Nephron progenitor cell (in vitro differentiated cells): ENCODE results near the gene PEG3.

Experiments used
- DNase-seq: peaks from one replicate; pipeline ENCODE4 v3.0.0; 2021
- H3K27ac Mint-ChIP-seq: 2 replicates; pipeline ENCODE4 v1.8.0; 2021; ENCODE audit warnings: mild to moderate bottlenecking, moderate library complexity, mixed read lengths
- H3K27me3 Mint-ChIP-seq: 2 replicates; pipeline ENCODE4 v1.8.0; 2021; ENCODE audit warnings: mild to moderate bottlenecking, low read depth, mixed read lengths; ENCODE audit not compliant: poor library complexity
- H3K36me3 Mint-ChIP-seq: 2 replicates; pipeline ENCODE4 v1.8.0; 2021; ENCODE audit warnings: low read depth, mixed read lengths
- H3K4me1 Mint-ChIP-seq: 2 replicates; pipeline ENCODE4 v1.8.0; 2021; ENCODE audit warnings: mixed read lengths
- H3K4me3 Mint-ChIP-seq: 2 replicates; pipeline ENCODE4 v1.8.0; 2021; ENCODE audit warnings: mild to moderate bottlenecking, moderate library complexity, mixed read lengths
- H3K9me3 Mint-ChIP-seq: 2 replicates; pipeline ENCODE4 v1.8.0; 2021; ENCODE audit warnings: mild to moderate bottlenecking, moderate library complexity, mixed read lengths
- TF ChIP-seq, protein P1 (sequence below): fragments of 200-600 bp; sonication (generic); IDR thresholded peaks from 2 replicates; pipeline ENCODE4 v1.5.0; 2021; ENCODE audit warnings: antibody characterized with exemption

PEG3 gene

GRCh38 chr19:56842412-56842811 lies 1.9 kb upstream of the PEG3 start:
- H3K4me3 Mint-ChIP-seq, result no peak overlapping the region
- H3K27ac Mint-ChIP-seq, result no peak overlapping the region
- H3K4me1 Mint-ChIP-seq, result no peaks in the 10 kb centered on the region
- peaks cover 60% of the 10 kb centered on the region for H3K9me3 Mint-ChIP-seq
- TF ChIP-seq, protein P1, sequence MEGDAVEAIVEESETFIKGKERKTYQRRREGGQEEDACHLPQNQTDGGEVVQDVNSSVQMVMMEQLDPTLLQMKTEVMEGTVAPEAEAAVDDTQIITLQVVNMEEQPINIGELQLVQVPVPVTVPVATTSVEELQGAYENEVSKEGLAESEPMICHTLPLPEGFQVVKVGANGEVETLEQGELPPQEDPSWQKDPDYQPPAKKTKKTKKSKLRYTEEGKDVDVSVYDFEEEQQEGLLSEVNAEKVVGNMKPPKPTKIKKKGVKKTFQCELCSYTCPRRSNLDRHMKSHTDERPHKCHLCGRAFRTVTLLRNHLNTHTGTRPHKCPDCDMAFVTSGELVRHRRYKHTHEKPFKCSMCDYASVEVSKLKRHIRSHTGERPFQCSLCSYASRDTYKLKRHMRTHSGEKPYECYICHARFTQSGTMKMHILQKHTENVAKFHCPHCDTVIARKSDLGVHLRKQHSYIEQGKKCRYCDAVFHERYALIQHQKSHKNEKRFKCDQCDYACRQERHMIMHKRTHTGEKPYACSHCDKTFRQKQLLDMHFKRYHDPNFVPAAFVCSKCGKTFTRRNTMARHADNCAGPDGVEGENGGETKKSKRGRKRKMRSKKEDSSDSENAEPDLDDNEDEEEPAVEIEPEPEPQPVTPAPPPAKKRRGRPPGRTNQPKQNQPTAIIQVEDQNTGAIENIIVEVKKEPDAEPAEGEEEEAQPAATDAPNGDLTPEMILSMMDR, result no peak
- peaks cover 5% of the 10 kb centered on the region for H3K36me3 Mint-ChIP-seq
- DNase-seq, result no peak
- H3K27me3 Mint-ChIP-seq, result no peaks in the 10 kb centered on the region

DNA sequence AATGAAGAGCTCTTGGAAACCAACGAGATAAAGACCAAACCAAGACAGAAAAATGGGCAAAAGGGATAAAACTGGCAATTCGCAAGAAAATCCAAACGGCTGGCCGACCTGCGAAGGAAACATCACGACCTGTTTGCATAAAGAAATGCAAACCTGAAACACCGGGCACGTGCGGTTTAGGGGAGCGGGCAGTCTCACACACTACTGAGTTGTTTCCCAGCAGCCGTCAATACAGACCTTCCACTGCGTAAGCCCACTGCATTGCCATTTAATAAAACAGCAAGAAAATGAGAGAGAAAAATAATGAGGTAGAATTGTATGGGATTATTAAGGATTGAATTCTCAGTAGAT lies 642 bp upstream of the PEG3 start:
- no peak overlapping the region for H3K4me3 Mint-ChIP-seq
- DNase-seq, result no peak
- peaks cover 62% of the 10 kb centered on the region for H3K9me3 Mint-ChIP-seq
- no peaks in the 10 kb centered on the region for H3K4me1 Mint-ChIP-seq
- no peak overlapping the region for H3K27ac Mint-ChIP-seq
- no peaks in the 10 kb centered on the region for H3K27me3 Mint-ChIP-seq
- TF ChIP-seq, protein P1, result no peak
- peaks cover 5% of the 10 kb centered on the region for H3K36me3 Mint-ChIP-seq

GRCh38 chr19:56839652-56840450 lies 675 bp downstream of the PEG3 start:
- Mint-ChIP-seq H3K27ac (no peak overlapping the region), H3K4me1 (no peaks in the 10 kb centered on the region), H3K36me3 (peaks cover 5% of the 10 kb centered on the region), H3K9me3 (peaks cover 64% of the 10 kb centered on the region), H3K27me3 (no peaks in the 10 kb centered on the region), H3K4me3 (no peak overlapping the region)
- no peak for DNase-seq
- TF ChIP-seq, protein P1, result no peak

DNA sequence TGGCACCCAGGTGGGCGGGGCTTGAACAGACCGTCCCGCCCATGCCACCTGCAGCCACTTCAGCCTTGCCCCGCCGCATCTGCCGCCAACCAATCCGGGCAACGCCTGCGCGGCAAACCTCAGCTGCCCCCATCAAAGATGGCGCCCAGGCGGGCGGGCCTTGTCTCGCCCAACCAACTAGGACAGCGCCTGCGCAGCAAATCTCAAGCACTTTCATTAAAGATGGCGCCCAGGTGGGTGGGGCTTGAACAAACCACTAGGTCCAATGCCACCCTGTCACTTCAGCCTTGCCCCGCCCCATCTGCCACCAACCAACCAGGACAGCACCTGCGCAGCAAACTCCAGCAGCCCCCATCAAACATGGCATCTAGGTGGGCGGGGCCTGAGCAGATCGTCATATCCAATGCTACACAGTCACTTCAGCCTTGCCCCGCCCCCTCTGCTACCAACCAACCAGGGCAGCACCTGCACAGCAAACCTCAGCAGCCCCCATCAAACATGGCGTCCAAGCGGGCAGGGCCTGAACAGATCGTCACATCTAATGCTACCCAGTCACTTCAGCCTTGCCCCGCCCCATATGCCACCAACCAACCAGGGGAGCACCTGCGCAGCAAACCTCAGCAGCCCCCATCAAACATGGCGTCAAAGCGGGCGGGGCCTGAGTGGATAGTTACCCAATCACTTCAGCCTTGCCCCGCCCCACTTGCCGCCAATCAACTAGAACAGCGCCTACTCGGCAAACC lies 1.4 kb downstream of the PEG3 start:
- Mint-ChIP-seq H3K9me3 (peaks cover 72% of the 10 kb centered on the region), H3K27ac (no peak overlapping the region)
- DNase-seq, result no peak

DNA sequence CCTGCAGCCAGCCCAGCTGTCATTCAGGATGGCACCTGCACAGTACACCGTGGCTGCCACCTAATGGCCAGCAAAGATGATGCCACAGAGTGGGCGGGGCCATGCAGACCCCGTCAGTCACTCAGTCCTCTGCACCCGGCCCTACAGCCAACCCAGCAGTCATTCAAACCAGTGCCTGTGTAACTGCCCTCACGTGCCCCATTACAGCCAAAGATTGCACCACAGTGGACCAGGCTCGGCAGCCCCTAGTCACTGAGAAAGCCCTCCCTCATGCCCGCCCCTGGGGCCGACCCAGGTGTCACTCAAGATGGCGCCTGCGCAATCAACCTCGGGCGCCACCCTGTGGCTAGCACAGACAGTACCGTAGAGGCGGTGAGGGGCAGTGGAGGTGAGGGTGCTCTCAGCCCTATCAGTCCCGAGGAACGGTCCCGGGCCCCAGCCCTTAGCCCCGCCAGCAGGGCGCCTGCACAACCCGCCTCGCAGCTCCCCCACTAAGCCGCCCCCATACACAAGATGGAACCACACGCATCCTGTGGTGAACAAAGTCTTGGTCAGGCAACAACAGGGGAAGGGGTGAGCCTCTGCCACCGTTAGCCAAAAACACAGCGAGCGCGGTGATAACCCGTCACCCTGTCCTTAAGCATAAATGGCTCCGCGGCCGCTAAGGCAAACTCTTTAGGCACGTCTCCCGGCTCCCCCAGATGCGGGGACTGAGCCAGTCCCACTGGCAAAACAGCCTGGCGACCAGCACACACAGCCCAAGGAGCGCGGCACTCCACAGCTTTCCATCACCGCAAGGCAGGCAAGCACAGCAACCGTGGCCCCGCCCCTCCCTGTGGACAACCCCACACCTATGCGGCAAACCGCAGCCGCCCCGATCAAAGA lies 2.3 kb downstream of the PEG3 start:
- no peak overlapping the region for H3K4me3 Mint-ChIP-seq
- H3K9me3 Mint-ChIP-seq, result peaks cover 80% of the 10 kb centered on the region
- no peak overlapping the region for H3K27ac Mint-ChIP-seq
- TF ChIP-seq, protein P1, result no peak
- no peak for DNase-seq
- H3K4me1 Mint-ChIP-seq, result no peaks in the 10 kb centered on the region
- no peaks in the 10 kb centered on the region for H3K27me3 Mint-ChIP-seq
- peaks cover 5% of the 10 kb centered on the region for H3K36me3 Mint-ChIP-seq

More for the DNA sequence above, 1.4 kb downstream of the PEG3 start:
- TF ChIP-seq, protein P1, result no peak
- Mint-ChIP-seq H3K27me3 (no peaks in the 10 kb centered on the region), H3K36me3 (peaks cover 5% of the 10 kb centered on the region), H3K4me3 (no peak overlapping the region), H3K4me1 (no peaks in the 10 kb centered on the region)
